Right ventricle myocardium superior (tissue), 1 donor: ENCODE results near the gene FBXW11. TPM values are rescaled to one million over a fixed set of nuclear protein-coding genes. Genes with fewer than 3 reads are reported as not detected.
A peak's percentile ranks its signal among the peaks of the same experiment; 100 is the strongest.

Source experiments
- ATAC-seq: fragments of 200-7000 bp; cut with Tn5 transposase; one replicate; pipeline ENCODE4 v1.9.1; 2020; ENCODE audit warnings: mild to moderate bottlenecking; ENCODE audit not compliant: poor library complexity
- DNase-seq: peaks from one replicate; pipeline ENCODE4 v3.0.0-alpha.2; 2020
- intact Hi-C: fragments of 100-400 bp; cut with DNase I; formaldehyde crosslinking; loops from one replicate; pipeline ENCODE4 v1.11.2; 2022
- total RNA-seq: library from RNA; stranded (reverse); fragmentation: NEBNext Ultra II Directional; extraction: Animal tissue kit (Norgen Biotek cat#: 25700); gene quantifications from one replicate; pipeline ENCODE4 v1.2.1, GENCODE V29; 2021
- donor health status: DM: no; HTN: yes; CAD: no; lungs with severe emphysema.

FBXW11 gene
- total RNA-seq, 1 donor from 2014 or later, result 59.3 TPM

- ATAC-seq (no peak), DNase-seq (no peak)
- intact Hi-C loops, result loop anchor here (10.0 kb wide), 2 partner anchors 107 to 207 kb away; no protein-coding TSS in a partner anchor
Measured at GRCh38 chr5:171841984-171842776, 164.3 kb downstream of the FBXW11 start.

GRCh38 chr5:171840711-171841522 is 165.5 kb downstream of the FBXW11 start:
- ATAC-seq, result no peak
- intact Hi-C loops, result loop anchor here (10.0 kb wide), 2 partner anchors 106 to 206 kb away; no protein-coding TSS in a partner anchor
- no peak for DNase-seq

DNA sequence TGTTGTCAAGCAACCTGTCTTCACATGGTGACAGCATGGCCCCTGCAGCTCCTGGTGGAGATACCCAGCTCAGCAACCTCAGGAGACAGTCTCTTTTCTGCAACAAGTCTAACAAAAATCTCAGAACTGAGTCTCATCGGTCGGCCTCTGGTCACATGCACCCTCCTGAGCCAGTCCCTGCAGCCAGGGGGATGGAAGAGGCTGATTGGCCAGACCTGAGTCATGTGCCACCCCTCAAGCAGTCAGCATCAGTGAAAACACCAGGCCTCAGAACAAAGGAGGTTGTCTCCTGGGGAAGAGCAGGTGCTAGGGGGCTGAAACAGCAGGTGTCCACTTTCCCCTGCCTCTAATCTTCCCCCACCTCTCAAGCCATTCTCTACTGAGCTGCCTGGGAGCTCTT is 166.4 kb downstream of the FBXW11 start:
- intact Hi-C loops, result loop anchor here (10.0 kb wide), 2 partner anchors 105 to 205 kb away; no protein-coding TSS in a partner anchor
- ATAC-seq, result no peak
- DNase-seq, result no peak

DNA sequence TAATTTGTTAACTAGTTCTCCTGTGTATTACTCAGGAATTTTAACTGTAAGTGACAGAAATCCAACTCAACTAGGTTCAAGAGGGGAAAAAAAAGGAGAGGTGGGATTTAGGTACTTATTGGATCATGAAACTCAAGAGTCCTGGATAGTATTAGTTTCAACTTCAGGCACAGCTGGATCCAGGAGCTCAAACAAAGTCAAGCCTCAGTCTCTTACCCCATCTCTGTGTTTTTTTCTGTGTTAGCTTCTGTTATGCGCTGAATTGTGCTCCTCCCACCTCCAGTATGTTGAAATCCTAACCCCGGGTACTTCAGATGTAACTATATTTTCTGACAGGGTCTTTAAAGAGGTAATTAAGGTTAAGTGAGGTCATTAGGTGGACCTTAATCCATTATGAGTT is 167.3 kb downstream of the FBXW11 start:
- no peak for ATAC-seq
- intact Hi-C loops, result no loop called here

GRCh38 chr5:171838066-171838465 is 168.4 kb downstream of the FBXW11 start:
- intact Hi-C loops, result no loop called here
- DNase-seq (no peak), ATAC-seq (no peak)

More for the DNA sequence above, 167.3 kb downstream of the FBXW11 start:
- DNase-seq, result no peak

DNA sequence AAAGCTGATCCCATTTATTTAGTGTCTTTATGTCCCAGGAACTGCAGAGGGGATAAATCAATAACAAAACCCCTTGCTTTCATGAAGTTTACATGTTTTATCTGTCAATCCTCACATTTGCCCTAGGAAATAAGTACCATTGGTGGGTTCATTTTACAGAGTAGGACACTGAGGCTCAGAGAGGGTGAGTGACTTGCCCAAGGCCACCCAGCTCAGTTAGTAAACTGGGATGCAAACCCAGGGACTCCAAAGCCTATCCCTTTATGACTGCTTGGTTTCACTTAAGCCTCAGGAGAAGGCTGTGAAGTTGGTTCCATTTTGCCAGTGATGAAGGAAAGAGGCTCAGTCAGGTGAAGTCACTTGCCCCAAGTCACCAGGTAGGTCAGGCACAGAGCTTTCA is 168.9 kb downstream of the FBXW11 start:
- intact Hi-C loops, result no loop called here
- no peak for DNase-seq
- ATAC-seq, result no peak

DNA sequence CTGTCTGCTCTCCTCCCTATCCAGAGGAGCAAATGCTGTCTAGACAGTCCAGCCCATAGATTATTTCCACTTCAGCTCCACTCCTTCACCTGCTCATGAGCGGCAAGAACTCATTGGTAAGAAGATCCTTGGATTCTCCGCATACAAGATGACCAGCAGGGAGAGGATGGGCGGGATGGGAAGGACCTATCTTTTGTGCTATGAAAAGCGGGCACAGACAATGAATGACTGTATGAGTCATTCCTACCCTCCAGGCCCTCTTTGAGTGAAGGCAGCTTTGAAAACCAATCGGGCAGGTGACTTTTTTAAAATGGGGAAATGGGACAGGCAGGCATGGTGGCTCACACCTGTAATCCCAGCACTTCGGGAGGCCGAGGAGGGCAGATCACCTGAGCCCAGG is 171.4 kb downstream of the FBXW11 start:
- intact Hi-C loops, result no loop called here
- DNase-seq, result no peak
- no peak for ATAC-seq

DNA sequence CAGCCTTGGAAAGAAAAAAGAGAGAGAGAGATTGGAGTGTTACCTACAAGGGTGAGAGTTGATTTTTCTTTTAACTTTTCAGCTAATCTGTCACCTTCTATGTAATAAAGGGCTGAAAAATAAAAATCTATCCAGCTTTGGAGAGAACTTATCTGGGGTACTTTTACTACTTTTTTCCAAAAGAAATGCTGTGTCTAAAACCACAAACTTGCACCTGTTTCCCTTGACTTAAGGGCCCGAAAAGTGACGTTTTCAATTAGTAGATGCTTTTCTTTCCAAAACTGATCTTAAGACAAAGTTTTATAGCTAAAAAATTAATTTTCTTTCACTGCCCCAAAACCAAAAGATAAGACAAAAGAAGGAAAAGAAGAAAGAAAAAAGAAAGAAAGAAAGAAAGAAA is 172.0 kb downstream of the FBXW11 start:
- intact Hi-C loops, result no loop called here
- no peak for DNase-seq
- ATAC-seq, result no peak

DNA sequence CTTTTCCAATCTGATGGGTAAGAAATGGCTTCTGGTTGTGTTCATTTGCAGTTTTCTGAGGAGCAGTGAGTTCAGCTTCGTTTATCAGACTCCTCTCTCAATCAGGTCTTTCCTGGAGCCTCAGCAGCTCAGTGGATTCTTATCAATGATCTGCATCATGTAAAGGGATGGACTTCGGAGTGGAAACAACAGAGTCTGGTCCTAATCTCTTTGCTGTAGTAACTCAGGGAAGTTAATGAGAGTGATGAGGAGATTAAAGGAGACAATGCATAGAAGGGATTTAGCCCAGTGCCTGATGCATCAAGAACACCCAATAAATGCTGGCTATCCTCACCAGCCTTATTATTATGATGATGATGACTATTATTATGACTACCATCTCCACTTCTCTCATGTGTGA is 173.7 kb downstream of the FBXW11 start:
- DNase-seq (no peak), ATAC-seq (no peak)
- intact Hi-C loops, result no loop called here

DNA sequence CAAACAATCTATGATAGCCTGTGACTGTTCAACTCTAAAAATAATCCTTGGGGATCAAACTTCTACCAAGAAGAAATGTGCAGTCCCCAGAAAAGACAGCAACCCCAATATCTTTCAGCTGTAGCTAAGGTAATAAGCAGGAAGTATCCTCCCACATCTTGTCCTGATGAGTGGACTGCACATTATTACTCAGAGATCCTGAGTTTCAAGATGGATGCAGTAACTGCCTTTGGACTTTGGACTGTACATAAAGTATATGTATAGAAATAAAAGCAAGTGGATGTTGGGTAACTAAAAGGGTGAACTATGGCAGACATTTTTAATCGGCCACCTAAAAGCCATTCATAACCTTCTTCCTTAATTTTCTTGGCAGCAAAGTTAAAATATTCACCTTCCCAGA is 175.8 kb downstream of the FBXW11 start:
- ATAC-seq (no peak), DNase-seq (no peak)
- intact Hi-C loops, result no loop called here

- intact Hi-C loops, result no loop called here
- no peak for DNase-seq
- ATAC-seq, result no peak
Measured at GRCh38 chr5:171827162-171827561, 179.3 kb downstream of the FBXW11 start.

DNA sequence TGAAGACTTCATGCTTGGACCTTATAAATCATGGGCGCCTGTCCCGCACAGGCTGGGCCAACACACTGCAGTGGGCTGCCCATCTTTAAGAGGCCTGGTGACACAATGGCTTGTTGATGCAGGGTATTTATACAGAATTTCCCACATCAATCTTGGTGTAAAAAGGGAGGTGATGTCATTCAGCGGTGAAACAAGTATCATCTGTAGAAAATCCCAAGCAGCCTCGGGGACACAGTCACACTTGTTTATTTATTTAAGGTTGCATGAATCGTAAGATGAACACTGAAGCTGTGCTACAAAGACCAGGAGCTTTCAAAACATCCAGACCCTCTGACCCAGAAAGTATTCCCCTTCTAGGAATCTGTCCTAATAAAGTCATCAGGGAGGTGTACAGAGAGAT is 180.3 kb downstream of the FBXW11 start:
- ATAC-seq (no peak), DNase-seq (no peak)
- intact Hi-C loops, result no loop called here

GRCh38 chr5:171825051-171825450 is 181.4 kb downstream of the FBXW11 start:
- ATAC-seq, result no peak

DNA sequence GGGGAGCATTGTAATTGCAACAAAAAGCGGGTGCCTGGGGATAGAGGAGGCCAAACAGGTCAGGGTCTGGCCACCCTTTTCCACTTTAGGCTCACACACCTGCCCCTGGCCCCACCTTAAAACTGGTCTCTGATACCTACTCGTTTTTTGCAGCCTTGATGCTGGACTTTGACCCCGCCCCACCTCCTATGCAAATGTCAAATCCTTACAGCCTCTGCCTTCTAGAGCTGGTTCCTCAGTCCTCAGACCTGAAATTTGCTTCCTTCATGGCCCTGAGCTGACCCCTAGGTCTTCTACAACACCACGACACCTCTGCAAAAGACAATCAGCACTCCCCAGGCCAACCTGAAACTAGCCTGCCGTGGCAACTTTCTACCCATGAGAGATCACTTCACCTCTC is 183.2 kb downstream of the FBXW11 start:
- no peak for DNase-seq
- intact Hi-C loops, result no loop called here
- no peak for ATAC-seq

More at GRCh38 chr5:171825051-171825450, 181.4 kb downstream of the FBXW11 start:
- intact Hi-C loops, result no loop called here
- no peak for DNase-seq

DNA sequence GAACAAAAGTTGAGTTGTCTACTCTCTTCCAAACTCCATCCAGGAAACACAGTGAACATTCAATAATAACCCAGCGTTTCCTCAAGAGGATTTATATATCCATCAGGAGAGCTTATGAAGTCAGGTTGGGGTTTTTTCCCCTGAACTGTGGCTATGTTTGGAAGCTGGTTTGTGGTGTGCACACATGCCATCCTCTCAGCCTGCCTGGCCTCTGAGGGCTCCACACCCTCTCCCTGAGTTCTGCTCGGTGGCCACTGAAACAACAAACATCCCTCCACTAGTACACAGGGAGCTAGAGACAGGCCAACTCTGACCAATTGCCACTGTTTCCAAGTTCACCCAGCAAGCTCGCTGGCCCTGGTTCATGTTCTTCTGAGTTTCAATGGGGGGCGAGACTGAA is 185.2 kb downstream of the FBXW11 start:
- intact Hi-C loops, result no loop called here
- ATAC-seq, result no peak

DNA sequence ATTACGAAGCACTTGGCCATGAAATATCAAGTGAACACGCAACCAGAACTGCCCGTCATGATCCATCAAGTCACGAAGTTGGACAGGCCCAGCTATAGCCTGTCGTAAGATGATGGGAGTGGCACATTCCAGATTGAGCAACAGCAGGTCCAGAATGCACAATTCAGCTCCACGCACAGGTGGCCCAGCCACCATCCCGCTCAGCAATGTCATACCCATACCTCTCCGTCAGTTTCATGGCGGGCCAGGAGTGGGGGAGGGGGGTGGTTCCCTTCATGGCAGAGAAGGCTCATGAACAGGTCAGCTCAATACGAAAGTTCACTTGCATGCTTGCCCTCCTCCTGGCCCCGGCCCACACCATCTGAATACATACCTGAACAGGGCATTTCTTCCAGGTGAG is 185.9 kb downstream of the FBXW11 start:
- intact Hi-C loops, result no loop called here

More for the DNA sequence above, 185.2 kb downstream of the FBXW11 start:
- no peak for DNase-seq

GRCh38 chr5:171816666-171817065 is 189.8 kb downstream of the FBXW11 start:
- intact Hi-C loops, result no loop called here
- ATAC-seq, result no peak

More for the DNA sequence above, 185.9 kb downstream of the FBXW11 start:
- DNase-seq (no peak), ATAC-seq (no peak)

DNA sequence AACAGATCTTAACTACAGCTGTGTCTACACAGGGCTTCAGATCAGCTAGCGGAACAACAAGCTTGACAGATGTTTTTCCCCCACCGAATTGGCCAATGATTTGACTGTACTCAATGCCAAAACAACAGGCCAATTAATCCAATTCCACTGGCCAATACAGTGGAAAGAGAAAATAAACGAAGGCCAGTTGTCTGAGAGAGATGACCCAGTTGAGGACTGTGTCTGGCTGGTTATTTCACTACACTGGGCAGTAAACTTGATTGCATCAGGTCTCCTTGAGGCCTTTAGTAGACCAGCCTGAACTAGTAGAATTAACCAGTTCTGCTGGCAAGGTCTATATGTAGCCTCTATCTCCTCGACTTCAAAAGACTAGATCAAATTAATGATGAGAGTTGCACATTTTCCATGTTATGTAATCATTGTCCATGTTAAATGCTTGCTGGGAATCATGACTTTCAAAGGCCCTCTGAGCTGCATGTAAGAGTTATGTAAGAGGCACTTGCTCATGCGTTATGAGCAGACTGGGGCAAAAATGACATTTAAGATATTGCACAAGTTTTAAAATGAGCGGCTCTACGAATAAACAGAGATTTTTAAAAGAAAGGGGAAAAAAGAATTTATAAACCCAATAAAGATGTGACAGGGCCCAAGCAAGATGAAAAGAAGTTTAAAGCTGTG is 192.5 kb downstream of the FBXW11 start:
- ATAC-seq, result peak; percentile 20
- no peak for DNase-seq
- intact Hi-C loops, result no loop called here

More at GRCh38 chr5:171816666-171817065, 189.8 kb downstream of the FBXW11 start:
- DNase-seq, result no peak

DNA sequence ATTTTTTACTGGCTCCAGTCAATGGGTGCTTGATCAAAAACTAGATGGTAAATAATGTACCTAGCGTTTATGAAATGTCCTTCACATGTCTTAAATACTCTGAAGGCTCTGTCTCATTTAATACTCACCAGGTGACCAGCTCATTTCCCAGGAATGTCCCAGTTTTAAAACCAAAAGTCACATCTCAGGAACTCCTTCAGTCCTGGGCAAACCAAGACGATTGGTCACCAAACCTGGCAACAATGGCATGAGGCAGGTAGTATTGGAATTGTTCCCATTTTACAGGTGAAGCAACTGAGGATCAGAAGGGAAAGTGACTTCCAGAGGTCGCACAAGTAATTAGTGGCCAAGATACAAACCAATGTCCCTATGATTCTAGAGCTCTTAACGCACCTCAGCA is 193.2 kb downstream of the FBXW11 start:
- ATAC-seq (no peak), DNase-seq (no peak)
- intact Hi-C loops, result no loop called here
